Activated CD4-positive, alpha-beta T cell treated with anti-CD3 and anti-CD28 coated beads, Interleukin-2, amount 50 U/mL, for 24 hours (primary cell): Measurements from ENCODE around the gene FAM136A.
"Not testable (repeated sequence)": the region's sequence is repeated elsewhere in the genome, so short reads cannot be mapped to it uniquely, and the experiment has no call there.

ENCODE experiments used
- DNase-seq, 2 donors: peaks; one replicate each; pipeline ENCODE4 v3.0.0-alpha.2; 2020; ENCODE audit warnings: low read depth in 1 of 2, low spot score in 1 of 2

Gene FAM136A

DNA sequence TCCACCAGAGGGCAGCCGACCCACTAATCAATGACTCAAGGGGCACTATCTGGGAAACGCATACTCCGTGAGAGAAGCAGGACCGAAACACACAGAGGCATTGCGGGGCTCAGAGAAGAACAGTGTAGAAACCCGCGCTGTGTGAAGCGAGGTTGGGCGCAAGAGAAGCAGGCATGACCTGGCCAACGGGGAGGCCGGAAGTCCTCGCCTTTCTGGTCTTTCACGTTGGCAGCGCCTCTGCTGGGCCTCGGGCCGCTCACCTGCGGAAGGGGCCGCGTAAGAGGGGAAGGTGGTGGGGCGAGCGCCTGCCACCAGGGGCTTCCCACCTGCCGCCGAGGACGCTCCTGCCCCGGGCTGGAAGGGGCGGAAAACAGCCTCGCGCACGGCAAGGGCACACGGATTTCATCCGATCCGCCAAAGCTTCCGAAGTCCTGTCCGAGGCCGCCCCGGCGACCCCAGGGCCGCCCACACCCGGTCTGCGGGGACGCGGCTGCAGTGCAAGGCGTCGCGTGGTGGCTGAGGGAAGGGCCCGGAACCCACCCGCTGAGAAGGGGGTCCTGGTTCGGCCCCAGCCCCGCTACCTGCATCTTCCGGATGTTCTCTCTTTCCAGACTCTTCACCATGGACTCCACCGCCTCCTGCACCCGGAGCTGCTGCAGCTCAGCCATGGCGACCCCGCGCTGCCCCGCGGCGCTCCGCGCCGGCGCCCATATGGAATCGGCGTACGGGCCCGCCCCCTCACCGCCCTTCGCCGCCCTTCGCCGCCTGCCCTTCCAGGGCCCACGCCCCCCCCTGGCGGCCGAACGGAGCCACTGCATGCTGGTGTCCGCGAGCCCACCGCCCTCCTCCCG is at the start of gene FAM136A:
Gene FAM136A (minus strand): TSS at position 724 of the 851 bp plus-strand sequence. CDS start 56 bp downstream, at position 668.
- peak; percentile 78 to 81 for DNase-seq

DNA sequence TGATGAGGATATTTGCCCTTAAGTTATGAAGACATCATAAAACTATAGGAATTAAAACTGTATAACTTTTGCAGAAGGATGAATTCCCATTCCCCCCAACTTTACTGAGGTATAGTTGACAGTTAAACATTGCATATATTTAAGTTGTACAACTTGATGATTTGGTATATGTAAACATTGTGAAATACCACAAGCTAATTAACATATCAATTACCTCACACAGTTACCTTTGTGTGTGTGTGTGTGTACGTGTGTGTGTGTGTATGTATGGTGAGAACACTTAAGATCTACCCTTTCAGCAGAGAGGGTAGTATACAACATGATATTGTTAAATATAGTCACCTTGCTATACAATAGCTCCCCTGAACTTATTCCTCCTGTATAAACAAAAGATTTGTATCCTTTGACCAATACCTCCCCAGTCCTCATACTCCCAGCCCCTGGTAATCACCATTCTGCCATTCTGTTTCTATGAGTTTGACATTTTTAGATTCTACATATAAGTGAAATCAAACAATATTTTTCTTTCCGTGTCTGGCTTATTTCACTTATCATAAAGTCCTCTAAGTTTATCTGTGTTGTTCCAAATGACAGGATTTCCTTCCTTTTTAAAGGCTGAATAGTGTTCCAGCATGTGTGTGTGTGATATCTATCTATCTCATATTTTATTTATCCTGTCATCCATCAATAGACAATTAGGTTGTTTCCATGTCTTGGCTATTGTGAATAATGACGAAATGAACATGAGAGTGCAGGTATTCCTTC is 48.2 kb upstream of the FAM136A start:
- no peak for DNase-seq

- no peak for DNase-seq
These were observed 46.0 kb upstream of the FAM136A start for GRCh38 chr2:70347831-70348230.

GRCh38 chr2:70344195-70344594 is 42.3 kb upstream of the FAM136A start:
- DNase-seq, result no peak

GRCh38 chr2:70341477-70341765 is 39.6 kb upstream of the FAM136A start:
- DNase-seq, result no peak

DNA sequence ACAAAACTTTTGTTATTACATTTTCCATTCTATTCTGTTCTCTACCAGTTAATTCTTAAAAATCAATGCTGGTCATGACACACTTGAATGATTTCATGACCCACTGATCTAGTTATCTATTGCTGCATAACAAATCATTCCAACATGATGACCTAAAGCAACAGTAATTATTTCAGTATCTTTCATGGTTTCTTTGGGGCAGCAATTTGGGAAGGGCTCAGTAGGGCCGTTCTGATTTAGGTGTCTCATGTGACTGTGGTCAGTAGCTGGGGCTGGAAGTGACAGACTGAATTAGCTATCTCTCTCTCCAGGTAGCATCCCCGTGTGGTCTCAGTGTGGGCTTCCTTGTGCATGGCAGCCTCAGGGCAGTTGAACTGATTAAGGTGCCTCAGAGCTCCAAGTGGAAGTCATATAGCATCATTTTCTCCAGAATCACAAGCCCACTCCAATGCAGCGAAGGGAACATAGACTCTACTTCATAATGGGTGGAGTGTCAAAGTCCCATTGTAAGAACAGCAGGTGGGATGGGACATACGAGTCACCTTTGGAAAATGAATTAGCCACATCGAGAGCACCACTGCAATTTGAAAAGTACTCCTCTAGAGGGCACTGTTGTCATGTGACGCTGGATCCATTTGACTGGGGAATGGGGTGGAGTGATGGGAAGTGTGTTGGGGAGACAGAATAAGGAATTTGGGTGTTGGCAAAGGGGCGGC is 39.1 kb upstream of the FAM136A start:
- peak; percentile 10 to 33 for DNase-seq

DNA sequence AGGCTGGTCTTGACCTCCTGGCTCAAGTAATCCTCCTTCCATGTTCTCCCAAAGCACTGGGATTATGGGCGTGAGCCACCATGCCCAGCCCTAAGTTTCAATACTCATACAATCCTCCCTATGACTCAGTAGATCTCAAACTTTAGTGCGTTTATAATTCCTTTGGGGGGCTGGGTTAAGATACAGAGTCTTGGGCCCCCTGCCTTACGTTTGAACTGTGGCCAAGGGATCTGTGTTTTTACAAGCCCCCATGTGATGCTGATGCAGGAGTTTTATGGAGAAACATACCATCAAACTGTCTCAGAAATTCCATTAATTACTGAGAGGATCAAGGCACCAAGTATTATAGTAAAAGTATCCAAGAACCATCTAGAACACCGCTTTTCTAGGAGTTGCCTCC is 38.2 kb upstream of the FAM136A start:
- no peak for DNase-seq

DNA sequence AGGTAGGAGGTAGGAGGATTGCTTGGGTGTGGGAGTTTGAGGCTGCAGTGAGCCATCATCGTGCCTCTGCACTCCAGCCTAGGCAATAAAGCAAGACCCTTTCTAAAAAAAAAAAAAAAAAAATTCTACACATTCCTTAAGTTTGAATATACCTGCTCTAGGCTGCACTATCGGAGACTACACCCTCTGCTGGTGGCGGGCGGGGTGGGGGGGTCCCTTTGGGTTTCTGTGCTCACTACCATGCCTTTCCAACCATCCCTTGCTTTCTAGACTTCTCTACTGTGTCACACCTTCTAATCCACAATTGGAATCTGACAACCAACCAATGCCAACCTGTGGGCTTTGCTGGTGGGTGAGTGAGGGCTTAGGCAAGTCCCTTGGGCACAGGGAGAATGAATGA is 34.7 kb upstream of the FAM136A start:
- no peak for DNase-seq

GRCh38 chr2:70331012-70331411 is 29.1 kb upstream of the FAM136A start:
- DNase-seq, result no peak

- DNase-seq, result no peak
These were observed 28.6 kb upstream of the FAM136A start for GRCh38 chr2:70330476-70330875.

- no peak for DNase-seq
These were observed 27.2 kb upstream of the FAM136A start for GRCh38 chr2:70328921-70329561.

DNA sequence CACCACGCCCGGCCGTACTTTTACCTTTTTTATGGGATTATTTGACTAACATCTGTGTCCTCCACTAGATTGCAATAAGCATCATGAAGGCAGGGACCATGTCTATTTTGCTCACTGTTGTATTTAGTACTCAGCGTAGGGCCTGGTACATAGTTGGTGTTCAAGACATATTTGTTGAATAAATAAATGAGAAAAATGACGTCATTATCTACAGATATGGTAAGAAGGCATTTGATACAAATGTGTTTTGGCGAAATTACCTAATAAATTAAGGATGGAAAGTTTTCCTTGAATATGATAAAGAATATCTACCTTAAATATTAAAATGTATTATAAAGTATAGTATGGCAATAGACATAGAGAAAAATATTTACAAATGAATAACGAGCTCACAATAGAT is 24.0 kb upstream of the FAM136A start:
- DNase-seq, result no peak

DNA sequence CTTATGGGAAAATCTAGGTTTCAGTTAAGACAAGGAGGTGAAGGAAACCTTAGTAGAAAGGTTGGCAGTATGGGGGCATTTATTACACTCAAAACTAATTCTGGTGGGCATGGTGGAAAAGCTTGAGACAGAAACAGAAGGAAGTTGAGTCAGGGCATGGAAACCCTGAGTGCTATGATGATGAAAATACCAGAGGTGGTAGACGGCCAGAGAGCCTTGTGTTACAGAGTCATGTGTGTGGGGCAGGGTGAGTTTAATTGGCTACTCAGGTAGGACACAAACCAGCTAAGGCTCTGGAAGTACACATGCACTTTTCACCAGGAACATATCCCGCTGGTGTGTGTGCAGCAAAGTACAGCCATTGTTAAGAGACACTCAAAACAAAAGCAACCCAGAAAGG is 20.7 kb upstream of the FAM136A start:
- no peak for DNase-seq

DNA sequence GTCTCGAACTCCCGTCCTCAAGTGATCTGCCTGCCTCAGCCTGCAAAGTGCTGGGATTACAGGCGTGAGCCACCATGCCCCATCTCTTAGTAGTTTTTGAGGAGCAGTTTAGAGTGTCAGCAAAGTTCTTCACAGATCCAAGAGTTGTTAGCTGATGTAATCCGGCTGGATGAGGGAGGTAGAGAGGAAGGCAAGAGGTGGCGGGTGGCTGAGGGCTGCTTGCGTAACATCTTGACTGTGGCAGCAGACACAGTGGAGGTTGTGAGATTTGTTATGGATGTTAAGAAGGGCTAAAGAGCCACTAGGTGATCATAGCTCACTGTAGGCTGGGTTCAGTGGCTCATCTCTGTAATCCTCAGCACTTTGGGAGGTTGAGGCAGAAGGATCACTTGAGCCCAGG is 19.5 kb upstream of the FAM136A start:
- DNase-seq, result no peak

DNA sequence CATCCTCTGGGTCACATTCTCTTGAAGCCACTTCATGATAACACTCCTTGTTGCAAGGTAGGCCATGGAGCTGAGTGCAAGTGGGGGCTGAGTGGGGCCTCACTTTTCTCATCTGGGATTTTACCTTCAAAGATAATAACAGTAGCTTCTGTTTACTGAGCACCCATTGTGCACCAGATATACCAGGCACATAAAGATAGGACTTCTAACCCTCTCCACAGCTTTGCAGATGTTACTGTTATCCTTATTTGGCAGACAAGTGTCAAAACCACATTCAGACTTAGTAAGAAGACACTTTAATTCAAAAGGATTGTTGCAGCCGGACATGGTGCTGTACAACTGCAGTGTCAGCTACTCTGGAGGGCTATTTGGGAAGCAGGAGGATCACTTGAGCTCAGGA is 12.8 kb upstream of the FAM136A start:
- DNase-seq, result no peak

DNA sequence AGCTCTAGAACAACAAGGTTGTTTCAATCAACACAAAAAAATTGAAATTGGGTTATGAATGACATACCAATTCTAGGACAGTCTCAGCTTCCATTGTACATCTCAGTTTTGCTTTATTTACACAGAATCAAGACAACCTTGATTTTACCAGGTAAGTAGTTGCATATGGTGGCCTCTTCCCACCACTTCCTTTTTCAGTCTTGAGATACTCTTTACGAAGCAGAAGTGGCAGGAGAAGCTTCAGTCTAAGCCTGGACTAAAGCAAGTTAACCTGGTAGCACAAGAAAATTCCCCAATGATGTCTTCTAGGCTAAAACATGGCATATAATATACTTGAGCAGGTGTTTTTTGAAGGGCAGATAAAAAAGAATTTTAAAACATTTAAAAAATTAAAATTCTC is 10.7 kb upstream of the FAM136A start:
- DNase-seq, result no peak

DNA sequence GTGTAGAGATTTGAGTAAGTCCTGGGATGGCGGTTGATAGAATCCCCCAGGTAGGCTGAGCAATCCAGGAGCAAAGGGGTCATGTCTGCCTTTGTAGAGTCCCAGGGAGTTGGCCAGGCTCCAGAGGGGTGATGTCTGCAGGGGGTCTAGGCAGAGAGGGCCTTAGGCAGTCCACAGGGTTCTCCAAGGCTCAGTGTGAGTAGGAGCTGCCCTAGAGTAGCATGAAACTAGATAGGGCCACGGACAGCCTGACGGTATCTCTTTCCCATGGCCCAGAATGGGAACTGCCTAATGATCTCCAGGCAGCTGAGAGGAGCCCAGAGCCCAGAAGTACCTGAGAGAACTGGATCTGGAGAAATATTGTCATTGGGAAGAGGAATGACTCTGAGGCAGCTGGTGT is 9.0 kb upstream of the FAM136A start:
- no peak for DNase-seq

- DNase-seq, result no peak
These were observed 3.7 kb upstream of the FAM136A start for GRCh38 chr2:70305531-70305930.

- DNase-seq, result no peak
These were observed 2.6 kb upstream of the FAM136A start for GRCh38 chr2:70304498-70304897.

DNA sequence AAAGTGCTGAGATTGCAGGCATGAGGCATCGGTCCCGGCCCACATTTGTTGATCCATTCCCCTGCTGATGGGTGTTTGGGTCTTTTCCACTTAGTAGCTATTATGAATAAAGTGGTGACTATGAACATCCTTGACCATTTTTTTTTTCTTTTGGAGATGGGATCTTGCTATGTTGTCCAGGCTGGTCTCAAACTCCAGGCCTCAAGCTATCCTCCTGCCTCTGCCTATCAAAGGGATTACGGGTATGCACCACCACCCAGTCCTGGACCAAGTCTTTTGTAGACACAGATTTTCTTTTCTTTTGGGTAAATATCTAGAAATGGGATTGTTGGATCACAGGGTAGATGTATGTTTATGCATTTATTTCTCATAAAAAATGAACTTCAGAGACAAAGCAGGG is 1.3 kb upstream of the FAM136A start:
- DNase-seq, result no peak

DNA sequence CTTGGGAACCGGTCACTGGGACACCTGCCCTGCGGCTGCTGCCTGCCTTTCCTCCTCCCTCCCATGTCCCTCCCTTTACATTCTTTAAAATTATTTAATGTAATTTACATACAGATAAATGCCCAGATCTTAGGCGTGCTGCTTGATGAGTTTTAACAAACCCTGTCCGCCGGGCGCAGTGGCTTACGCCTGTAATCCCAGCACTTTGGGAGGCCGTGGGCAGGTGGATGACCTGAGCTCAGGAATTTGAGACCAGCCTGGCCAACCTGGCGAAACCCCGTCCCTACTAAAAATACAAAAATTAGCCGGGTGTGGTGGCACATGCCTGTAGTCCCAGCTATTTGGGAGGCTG is 304 bp upstream of the FAM136A start:
- not testable (repeated sequence) for DNase-seq
